ENCODE measurements around the gene KRT23. TPM values are rescaled to one million over a fixed set of nuclear protein-coding genes. Genes with fewer than 3 reads are reported as not detected.
A peak's percentile ranks its signal among the peaks of the same experiment; 100 is the strongest.

KRT23 gene
- total and polyA plus RNA-seq, 2 of the 4 experiments (the other 2 are of a cell fraction) = 0.36 to 0.39 TPM

GRCh38 chr17:40905370-40905769, 32.1 kb downstream of the KRT23 start:
- no CpG with 5 or more reads among the region's 5 CpGs for WGBS, 2 experiments (ENCODE audit: extremely low coverage in 2 of 2, insufficient read length in 1 of 2)
- intact Hi-C loops (cut with micrococcal nuclease) = no loop called here

More at GRCh38 chr17:40905370-40905769, 32.1 kb downstream of the KRT23 start:
- Histone ChIP-seq H3K27me3 (ENCODE audit: control insufficient read depth, insufficient read depth, low read length) (no peaks in the 10 kb centered on the region), H3K23ac (ENCODE audit: low read depth, low read length) (no peak overlapping the region), H2BK20ac (ENCODE audit: low read depth, low read length) (peak overlapping the region; percentile 33; the same call in 1 of the 2 replicates), H3K4me2 (ENCODE audit: low read depth, low read length) (no peak overlapping the region), H2BK5ac (ENCODE audit: low read depth, low read length, poor library complexity, severe bottlenecking) (no peak overlapping the region), H3K9ac (ENCODE audit: low read depth, low read length) (no peak overlapping the region), H3K9me1 (ENCODE audit: insufficient read depth, low read length) (peaks cover 13% of the 10 kb centered on the region; the same call in 1 of the 2 replicates), H2BK15ac (ENCODE audit: low read depth, low read length) (no peak overlapping the region), H3K4me1 (ENCODE audit: control insufficient read depth, insufficient read depth, low read length) (peaks cover 19% of the 10 kb centered on the region), H4K8ac (ENCODE audit: low read depth in 2 of 2, low read length in 2 of 2) (no peak overlapping the region), H3K9me3 (ENCODE audit: control insufficient read depth, insufficient read depth, low read length) (no peaks in the 10 kb centered on the region), H2AK9ac (replicated peaks; ENCODE audit: low read depth, low read length, poor library complexity) (no peak overlapping the region), H3K79me1 (ENCODE audit: low read depth in 1 of 2, low read length in 2 of 2) (no peaks in the 10 kb centered on the region), H3K36me3 (ENCODE audit: control insufficient read depth, insufficient read depth, low read length) (no peaks in the 10 kb centered on the region), H4K5ac (ENCODE audit: low read depth, low read length) (no peak overlapping the region), H3K56ac (ENCODE audit: extremely low read depth, insufficient read depth, low read length) (no peak overlapping the region), H2BK120ac (ENCODE audit: low read depth, low read length) (peak overlapping the region; percentile 51), H3K14ac (replicated peaks; ENCODE audit: low read depth, low read length) (no peak overlapping the region), H3K27ac (ENCODE audit: insufficient read depth, low read length) (no peak overlapping the region), H2AK5ac (ENCODE audit: low read depth, low read length) (peak overlapping the region; percentile 75), H4K91ac (ENCODE audit: insufficient read depth, low read depth, low read length) (no peak overlapping the region), H3K18ac (ENCODE audit: low read depth, low read length) (no peak overlapping the region), H3K4ac (ENCODE audit: low read depth, low read length) (0 out of 2 replicates have a peak overlapping the region, but pooled peaks have one; percentile 8), H3K4me3 (ENCODE audit: insufficient read depth, low read depth, low read length) (no peak overlapping the region), H4K20me1 (ENCODE audit: insufficient read depth, low read length) (no peaks in the 10 kb centered on the region), H2AFZ (replicated peaks; ENCODE audit: low read length, poor library complexity) (no peak overlapping the region)
- ChIA-PET POLR2A (ENCODE audit: unreplicated experiment) (no interaction called here), CTCF (no interaction called here)
- TF ChIP-seq CHD1 (IDR thresholded peaks at IDR 0.05; ENCODE audit: low read depth, low read length) = no peak
- dilution Hi-C loops (cut with HindIII; ENCODE audit: low sequenced_read_pairs, unreplicated experiment) = no loop called here
- ATAC-seq (ENCODE audit: low read depth) (no peak), DNase-seq (no peak)
- in situ Hi-C loops (cut with MboI; ENCODE audit: low sequenced_read_pairs) = loop anchor here (5.0 to 10.0 kb wide), 4 partner anchors 101 to 757 kb away; no protein-coding TSS in a partner anchor
- BruUV-seq (replicated peaks) = no TSS peak

All from IMR-90 (cell line).